HG03108 (cell line): ENCODE measurements around the gene FAM117B.
"Not testable (repeated sequence)": the region's sequence is repeated elsewhere in the genome, so short reads cannot be mapped to it uniquely, and the experiment has no call there.

ENCODE experiments used
- ATAC-seq: cut with Tn5 transposase; IDR thresholded peaks from one replicate; pipeline ENCODE4 v1.9.1; 2021; ENCODE audit warnings: moderate library complexity; ENCODE audit not compliant: unreplicated experiment

FAM117B gene

GRCh38 chr2:202807431-202808138 lies 172.8 kb downstream of the FAM117B start:
- ATAC-seq = not testable (repeated sequence)

- ATAC-seq = no peak
Observed at GRCh38 chr2:202808754-202809153, 174.0 kb downstream of the FAM117B start.

DNA sequence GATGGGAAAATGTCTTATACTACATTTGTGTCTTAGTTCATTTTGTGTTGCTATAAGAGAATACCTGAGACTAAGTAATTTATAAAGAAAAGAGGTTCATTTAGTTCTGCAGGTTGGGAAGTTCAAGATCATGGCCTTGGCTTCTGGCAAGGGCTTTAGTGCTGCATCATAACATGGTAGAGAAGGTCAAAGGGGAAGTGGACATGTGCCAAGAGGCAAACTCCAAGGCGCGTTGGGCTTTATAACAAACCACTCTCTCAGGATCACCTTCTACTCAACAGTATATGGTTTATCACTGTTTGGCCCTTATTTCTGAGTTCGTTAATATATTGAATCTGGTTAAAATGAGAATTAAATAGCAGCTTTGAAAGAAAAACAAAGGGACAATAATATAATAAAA lies 178.6 kb downstream of the FAM117B start:
- no peak for ATAC-seq

GRCh38 chr2:202814226-202814625 lies 179.5 kb downstream of the FAM117B start:
- ATAC-seq = no peak

DNA sequence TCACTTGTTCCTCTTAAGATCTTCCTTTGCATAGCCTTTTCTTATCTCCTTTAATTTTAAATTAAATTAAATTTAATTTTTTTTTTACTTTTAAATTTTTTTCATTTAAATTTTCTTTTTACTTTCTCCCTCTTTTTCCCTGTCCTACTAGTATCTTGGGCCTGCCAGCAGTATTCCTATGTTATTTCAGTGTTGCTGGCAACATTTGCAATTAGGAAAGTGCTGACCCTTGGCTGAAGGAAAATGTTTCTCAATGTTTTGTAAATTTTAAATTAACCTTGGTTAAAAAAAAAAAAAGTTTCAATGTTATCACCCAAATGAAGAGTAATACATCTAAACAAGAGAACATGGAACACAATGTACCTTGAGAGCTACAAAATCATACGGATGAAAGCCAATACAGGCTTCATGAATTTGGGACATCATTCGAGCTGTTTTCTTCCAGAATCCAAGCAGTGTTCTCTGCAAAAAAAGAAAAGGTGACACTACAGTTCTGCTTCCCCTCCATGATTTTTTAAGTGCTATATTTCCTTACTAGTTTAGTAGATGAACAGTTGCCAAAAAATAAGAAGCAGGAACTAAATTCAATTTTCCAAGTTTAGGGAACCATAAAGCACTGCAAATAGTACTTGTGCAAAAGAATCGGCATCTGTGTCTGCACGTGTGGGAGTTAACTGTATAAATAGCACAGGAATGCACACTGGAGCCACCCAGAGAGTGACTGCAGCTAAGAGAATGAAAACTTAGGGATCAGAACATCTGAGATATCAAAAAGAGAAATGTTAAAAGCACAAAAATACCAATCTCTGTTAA lies 181.0 kb downstream of the FAM117B start:
- ATAC-seq = no peak

DNA sequence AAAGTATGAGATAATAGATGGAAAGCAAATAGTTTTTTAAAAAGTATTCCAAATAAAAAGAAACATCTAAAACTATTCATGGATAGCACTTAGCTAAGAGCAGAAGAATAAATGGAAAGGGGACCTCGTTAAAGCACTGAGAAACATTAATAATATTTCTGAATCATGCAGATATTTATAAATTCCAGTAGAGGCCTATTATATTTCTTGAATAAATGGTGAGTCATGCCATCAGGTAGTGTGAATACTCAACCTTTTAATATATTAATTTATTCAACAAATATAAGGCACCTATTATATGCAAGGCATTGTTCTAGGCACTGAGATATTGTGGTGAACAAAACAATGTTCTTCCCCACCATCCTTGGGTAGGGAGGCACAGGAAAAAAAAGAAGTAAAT lies 183.0 kb downstream of the FAM117B start:
- ATAC-seq = no peak

- ATAC-seq = no peak
Observed at GRCh38 chr2:202818321-202818720, 183.6 kb downstream of the FAM117B start.
